Subcutaneous adipose tissue (tissue), 4 donors: ENCODE data around the gene KIFBP. TPM values are rescaled to one million over a fixed set of nuclear protein-coding genes. Genes with fewer than 3 reads are reported as not detected.

ENCODE experiments used
- CTCF ChIP-seq: fragments of 450-650 bp; IDR thresholded peaks from one replicate; pipeline ENCODE4 v1.5.1; 2016; ENCODE audit warnings: low read depth, mild to moderate bottlenecking, control low read depth, antibody characterized with exemption, moderate library complexity
- total RNA-seq, 4 donors: library from RNA; depleted of rRNA; stranded (reverse); fragments of >200 nt; gene quantifications; one replicate each; pipeline ENCODE4 v1.1.0, GENCODE V29; 2016

The KIFBP gene
- total RNA-seq, 4 donors from 2014 or later: 35.9 to 69.9 (median 38.1) TPM

GRCh38 chr10:69049566-69049961 lies 61.0 kb downstream of the KIFBP start:
- no peak for TF ChIP-seq CTCF

- TF ChIP-seq CTCF: no peak
Observed at GRCh38 chr10:69051303-69051702, 62.7 kb downstream of the KIFBP start.

- no peak for TF ChIP-seq CTCF
Observed at GRCh38 chr10:69051710-69052487, 63.3 kb downstream of the KIFBP start.

- TF ChIP-seq CTCF: no peak
Observed at GRCh38 chr10:69052736-69053135, 64.1 kb downstream of the KIFBP start.

- TF ChIP-seq CTCF: no peak
Observed at GRCh38 chr10:69055241-69055640, 66.6 kb downstream of the KIFBP start.

GRCh38 chr10:69056129-69056528 lies 67.5 kb downstream of the KIFBP start:
- no peak for TF ChIP-seq CTCF

GRCh38 chr10:69056536-69057260 lies 68.1 kb downstream of the KIFBP start:
- TF ChIP-seq CTCF: no peak
